WTC11 (cell line): ENCODE measurements around the gene TPTE2. TPM values are rescaled to one million over a fixed set of nuclear protein-coding genes. Genes with fewer than 3 reads are reported as not detected.

ENCODE experiments used
- ATAC-seq: fragments of 200-7000 bp; cut with Tn5 transposase; 2 replicates; pipeline ENCODE4 v1.10.0; 2021; ENCODE audit warnings: mild to moderate bottlenecking, moderate library complexity
- CTCF ChIA-PET: fragments of 300-600 bp; sonication (Branson Sonifier 250); formaldehyde crosslinking; loops from one replicate; lab custom pipeline; 2021; ENCODE audit warnings: antibody characterized with exemption; lab: Charles Lee
- POLR2A ChIA-PET: fragments of 350-600 bp; sonication (Branson Sonifier 250); formaldehyde crosslinking; loops from one replicate; lab custom pipeline; 2021; ENCODE audit warnings: antibody characterized with exemption; lab: Charles Lee
- DNase-seq: peaks from one replicate; pipeline ENCODE4 v3.0.0; 2021; ENCODE audit warnings: low spot score
- H3K27ac Mint-ChIP-seq: 2 replicates; pipeline ENCODE4 v1.8.0; 2021; ENCODE audit warnings: mixed read lengths
- H3K27me3 Mint-ChIP-seq: 2 replicates; pipeline ENCODE4 v1.8.0; 2021; ENCODE audit warnings: low read depth, mild to moderate bottlenecking, moderate library complexity, mixed read lengths
- H3K36me3 Mint-ChIP-seq: 2 replicates; pipeline ENCODE4 v1.8.0; 2021; ENCODE audit warnings: mixed read lengths
- H3K4me1 Mint-ChIP-seq: 2 replicates; pipeline ENCODE4 v1.8.0; 2022; ENCODE audit warnings: mixed read lengths
- H3K4me3 Mint-ChIP-seq: 2 replicates; pipeline ENCODE4 v1.8.0; 2021; ENCODE audit warnings: mild to moderate bottlenecking, moderate library complexity, mixed read lengths
- H3K9me3 Mint-ChIP-seq: 2 replicates; pipeline ENCODE4 v1.8.0; 2021; ENCODE audit warnings: mixed read lengths
- ATF6 ChIP-seq: sonication (generic); formaldehyde crosslinking; IDR thresholded peaks from 2 replicates; pipeline ENCODE4 v1.8.1; 2023; ENCODE audit warnings: mild to moderate bottlenecking, missing genetic modification reagents
- ELF4 ChIP-seq: sonication (generic); formaldehyde crosslinking; IDR thresholded peaks from 2 replicates; pipeline ENCODE4 v1.8.1; 2022; ENCODE audit warnings: low read depth, mild to moderate bottlenecking, moderate library complexity, missing genetic modification reagents
- ETV6 ChIP-seq: sonication (generic); formaldehyde crosslinking; IDR thresholded peaks from 2 replicates; pipeline ENCODE4 v1.8.1; 2022; ENCODE audit warnings: mild to moderate bottlenecking, missing genetic modification reagents
- HMGA2 ChIP-seq: fragments of 250-450 bp; sonication (Bioruptor Pico); IDR thresholded peaks from 2 replicates; pipeline ENCODE4 v1.4.0; 2021; ENCODE audit warnings: mild to moderate bottlenecking, moderate library complexity
- MLX ChIP-seq: sonication (generic); formaldehyde crosslinking; IDR thresholded peaks from 2 replicates; pipeline ENCODE4 v1.8.1; 2023; ENCODE audit warnings: mild to moderate bottlenecking, missing genetic modification reagents, moderate library complexity
- NFATC4 ChIP-seq: fragments of 250-450 bp; sonication (Bioruptor Pico); IDR thresholded peaks from 2 replicates; pipeline ENCODE4 v1.9.0; 2021; ENCODE audit warnings: mild to moderate bottlenecking
- NFYB ChIP-seq: sonication (generic); formaldehyde crosslinking; conservative IDR thresholded peaks from 2 replicates; pipeline ENCODE4 v1.8.0; 2022; ENCODE audit warnings: low read depth, missing genetic modification reagents
- SOX15 ChIP-seq: fragments of 250-450 bp; sonication (Bioruptor Pico); IDR thresholded peaks from 2 replicates; pipeline ENCODE4 v1.9.0; 2021; ENCODE audit warnings: mild to moderate bottlenecking
- STAT6 ChIP-seq: sonication (generic); formaldehyde crosslinking; conservative IDR thresholded peaks from 2 replicates; pipeline ENCODE4 v1.8.1; 2023; ENCODE audit warnings: mild to moderate bottlenecking, low read depth, missing genetic modification reagents, moderate library complexity
- TCF7 ChIP-seq: sonication (generic); formaldehyde crosslinking; IDR thresholded peaks from 2 replicates; pipeline ENCODE4 v1.8.0; 2022; ENCODE audit warnings: mild to moderate bottlenecking, low read depth, missing genetic modification reagents, moderate library complexity
- ZNF425 ChIP-seq: fragments of 250-450 bp; sonication (Bioruptor Pico); conservative IDR thresholded peaks from 2 replicates; pipeline ENCODE4 v1.9.0; 2021; ENCODE audit warnings: mild to moderate bottlenecking
- ZNF671 ChIP-seq: fragments of 250-450 bp; sonication (Bioruptor Pico); IDR thresholded peaks from 2 replicates; pipeline ENCODE4 v1.8.0; 2021; ENCODE audit warnings: mild to moderate bottlenecking
- total RNA-seq: library from RNA; stranded (reverse); gene quantifications from 3 replicates; pipeline ENCODE4 v1.2.3, GENCODE V29; 2021
- TF ChIP-seq, protein P1 (sequence below): sonication (generic); formaldehyde crosslinking; IDR thresholded peaks from 2 replicates; pipeline ENCODE4 v1.8.0; 2022; ENCODE audit warnings: mild to moderate bottlenecking, missing genetic modification reagents
- TF ChIP-seq, protein P2 (sequence below): sonication (generic); formaldehyde crosslinking; IDR thresholded peaks from 2 replicates; pipeline ENCODE4 v1.8.1; 2022; ENCODE audit warnings: missing genetic modification reagents, borderline replicate concordance
- TF ChIP-seq, protein P3 (sequence below): sonication (generic); formaldehyde crosslinking; IDR thresholded peaks from 2 replicates; pipeline ENCODE4 v1.8.1; 2023; ENCODE audit warnings: mild to moderate bottlenecking, missing genetic modification reagents, borderline replicate concordance
- TF ChIP-seq, protein P4 (sequence below): sonication (generic); formaldehyde crosslinking; IDR thresholded peaks from 2 replicates; pipeline ENCODE4 v1.8.1; 2022; ENCODE audit warnings: low read depth, missing genetic modification reagents, borderline replicate concordance

Gene TPTE2
- total RNA-seq, 1 experiment from 2014 or later = not detected

DNA sequence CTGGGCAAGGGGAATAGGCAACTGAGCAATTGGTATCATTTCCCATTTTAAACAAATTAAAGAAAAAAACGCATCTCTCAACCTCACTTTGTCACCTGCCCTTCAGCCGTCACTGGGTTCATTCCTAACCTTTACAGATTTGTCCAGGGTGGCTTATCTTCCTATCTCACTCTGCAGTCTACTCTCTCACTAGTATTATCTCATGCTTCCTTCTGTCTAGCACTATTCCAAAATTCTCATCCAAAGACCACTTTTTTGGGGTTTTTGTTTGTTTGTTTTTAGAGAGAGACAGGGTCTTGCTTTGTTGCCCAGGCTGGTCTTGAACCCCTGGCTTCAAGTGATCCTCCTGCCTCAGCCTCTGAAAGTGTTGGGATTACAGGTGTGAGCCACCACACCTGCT lies 45.4 kb upstream of the TPTE2 start:
- peaks cover 35% of the 10 kb centered on the region for H3K27me3 Mint-ChIP-seq
- H3K4me3 Mint-ChIP-seq = no peak overlapping the region
- H3K36me3 Mint-ChIP-seq = peaks cover 40% of the 10 kb centered on the region
- TF ChIP-seq ATF6 (CRISPR knock-in tag) (no peak), ETV6 (CRISPR knock-in tag) (no peak), ZNF425 (CRISPR knock-in tag) (no peak), STAT6 (no peak), TCF7 (CRISPR knock-in tag) (no peak), NFATC4 (CRISPR knock-in tag) (no peak), HMGA2 (CRISPR knock-in tag) (no peak), ZNF671 (CRISPR knock-in tag) (no peak), MLX (CRISPR knock-in tag) (no peak), NFYB (CRISPR knock-in tag) (no peak), ELF4 (CRISPR knock-in tag) (no peak), SOX15 (CRISPR knock-in tag) (no peak)
- TF ChIP-seq, protein P1, sequence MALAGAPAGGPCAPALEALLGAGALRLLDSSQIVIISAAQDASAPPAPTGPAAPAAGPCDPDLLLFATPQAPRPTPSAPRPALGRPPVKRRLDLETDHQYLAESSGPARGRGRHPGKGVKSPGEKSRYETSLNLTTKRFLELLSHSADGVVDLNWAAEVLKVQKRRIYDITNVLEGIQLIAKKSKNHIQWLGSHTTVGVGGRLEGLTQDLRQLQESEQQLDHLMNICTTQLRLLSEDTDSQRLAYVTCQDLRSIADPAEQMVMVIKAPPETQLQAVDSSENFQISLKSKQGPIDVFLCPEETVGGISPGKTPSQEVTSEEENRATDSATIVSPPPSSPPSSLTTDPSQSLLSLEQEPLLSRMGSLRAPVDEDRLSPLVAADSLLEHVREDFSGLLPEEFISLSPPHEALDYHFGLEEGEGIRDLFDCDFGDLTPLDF (CRISPR knock-in tag) = no peak
- TF ChIP-seq, protein P2, sequence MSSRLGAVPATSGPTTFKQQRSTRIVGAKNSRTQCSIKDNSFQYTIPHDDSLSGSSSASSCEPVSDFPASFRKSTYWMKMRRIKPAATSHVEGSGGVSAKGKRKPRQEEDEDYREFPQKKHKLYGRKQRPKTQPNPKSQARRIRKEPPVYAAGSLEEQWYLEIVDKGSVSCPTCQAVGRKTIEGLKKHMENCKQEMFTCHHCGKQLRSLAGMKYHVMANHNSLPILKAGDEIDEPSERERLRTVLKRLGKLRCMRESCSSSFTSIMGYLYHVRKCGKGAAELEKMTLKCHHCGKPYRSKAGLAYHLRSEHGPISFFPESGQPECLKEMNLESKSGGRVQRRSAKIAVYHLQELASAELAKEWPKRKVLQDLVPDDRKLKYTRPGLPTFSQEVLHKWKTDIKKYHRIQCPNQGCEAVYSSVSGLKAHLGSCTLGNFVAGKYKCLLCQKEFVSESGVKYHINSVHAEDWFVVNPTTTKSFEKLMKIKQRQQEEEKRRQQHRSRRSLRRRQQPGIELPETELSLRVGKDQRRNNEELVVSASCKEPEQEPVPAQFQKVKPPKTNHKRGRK (CRISPR knock-in tag) = no peak
- TF ChIP-seq, protein P3, sequence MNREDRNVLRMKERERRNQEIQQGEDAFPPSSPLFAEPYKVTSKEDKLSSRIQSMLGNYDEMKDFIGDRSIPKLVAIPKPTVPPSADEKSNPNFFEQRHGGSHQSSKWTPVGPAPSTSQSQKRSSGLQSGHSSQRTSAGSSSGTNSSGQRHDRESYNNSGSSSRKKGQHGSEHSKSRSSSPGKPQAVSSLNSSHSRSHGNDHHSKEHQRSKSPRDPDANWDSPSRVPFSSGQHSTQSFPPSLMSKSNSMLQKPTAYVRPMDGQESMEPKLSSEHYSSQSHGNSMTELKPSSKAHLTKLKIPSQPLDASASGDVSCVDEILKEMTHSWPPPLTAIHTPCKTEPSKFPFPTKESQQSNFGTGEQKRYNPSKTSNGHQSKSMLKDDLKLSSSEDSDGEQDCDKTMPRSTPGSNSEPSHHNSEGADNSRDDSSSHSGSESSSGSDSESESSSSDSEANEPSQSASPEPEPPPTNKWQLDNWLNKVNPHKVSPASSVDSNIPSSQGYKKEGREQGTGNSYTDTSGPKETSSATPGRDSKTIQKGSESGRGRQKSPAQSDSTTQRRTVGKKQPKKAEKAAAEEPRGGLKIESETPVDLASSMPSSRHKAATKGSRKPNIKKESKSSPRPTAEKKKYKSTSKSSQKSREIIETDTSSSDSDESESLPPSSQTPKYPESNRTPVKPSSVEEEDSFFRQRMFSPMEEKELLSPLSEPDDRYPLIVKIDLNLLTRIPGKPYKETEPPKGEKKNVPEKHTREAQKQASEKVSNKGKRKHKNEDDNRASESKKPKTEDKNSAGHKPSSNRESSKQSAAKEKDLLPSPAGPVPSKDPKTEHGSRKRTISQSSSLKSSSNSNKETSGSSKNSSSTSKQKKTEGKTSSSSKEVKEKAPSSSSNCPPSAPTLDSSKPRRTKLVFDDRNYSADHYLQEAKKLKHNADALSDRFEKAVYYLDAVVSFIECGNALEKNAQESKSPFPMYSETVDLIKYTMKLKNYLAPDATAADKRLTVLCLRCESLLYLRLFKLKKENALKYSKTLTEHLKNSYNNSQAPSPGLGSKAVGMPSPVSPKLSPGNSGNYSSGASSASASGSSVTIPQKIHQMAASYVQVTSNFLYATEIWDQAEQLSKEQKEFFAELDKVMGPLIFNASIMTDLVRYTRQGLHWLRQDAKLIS (CRISPR knock-in tag) = no peak
- TF ChIP-seq, protein P4, sequence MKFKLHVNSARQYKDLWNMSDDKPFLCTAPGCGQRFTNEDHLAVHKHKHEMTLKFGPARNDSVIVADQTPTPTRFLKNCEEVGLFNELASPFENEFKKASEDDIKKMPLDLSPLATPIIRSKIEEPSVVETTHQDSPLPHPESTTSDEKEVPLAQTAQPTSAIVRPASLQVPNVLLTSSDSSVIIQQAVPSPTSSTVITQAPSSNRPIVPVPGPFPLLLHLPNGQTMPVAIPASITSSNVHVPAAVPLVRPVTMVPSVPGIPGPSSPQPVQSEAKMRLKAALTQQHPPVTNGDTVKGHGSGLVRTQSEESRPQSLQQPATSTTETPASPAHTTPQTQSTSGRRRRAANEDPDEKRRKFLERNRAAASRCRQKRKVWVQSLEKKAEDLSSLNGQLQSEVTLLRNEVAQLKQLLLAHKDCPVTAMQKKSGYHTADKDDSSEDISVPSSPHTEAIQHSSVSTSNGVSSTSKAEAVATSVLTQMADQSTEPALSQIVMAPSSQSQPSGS (CRISPR knock-in tag) = no peak
- no peak overlapping the region for H3K27ac Mint-ChIP-seq
- ChIA-PET CTCF (no interaction called here), POLR2A (no interaction called here)
- peaks cover 62% of the 10 kb centered on the region for H3K9me3 Mint-ChIP-seq
- no peaks in the 10 kb centered on the region for H3K4me1 Mint-ChIP-seq
- ATAC-seq (no peak), DNase-seq (no peak)
